IMR-90 (cell line): ENCODE measurements around the gene TAS2R40.

Experiments used
- BHLHE40 ChIP-seq: fragments of 150-350 bp; IDR thresholded peaks from 2 replicates; pipeline ENCODE4 v1.6.1; 2016; ENCODE audit warnings: mild to moderate bottlenecking, low read depth, low read length
- CHD1 ChIP-seq: IDR thresholded peaks from 2 replicates; pipeline ENCODE4 v1.6.1; 2012; ENCODE audit warnings: low read depth, low read length, improper control_type of control experiment
- CTCF ChIP-seq: conservative IDR thresholded peaks from 2 replicates; pipeline ENCODE4 v1.5.1; 2012; ENCODE audit warnings: mild to moderate bottlenecking, low read depth, low read length, improper control_type of control experiment
- FOS ChIP-seq: fragments of 150-350 bp; IDR thresholded peaks from 2 replicates; pipeline ENCODE4 v1.6.1; 2016; ENCODE audit warnings: low read depth, low read length
- MAZ ChIP-seq: IDR thresholded peaks from 2 replicates; pipeline ENCODE4 v1.6.1; 2012; ENCODE audit warnings: low read depth, mild to moderate bottlenecking, low read length, improper control_type of control experiment, moderate library complexity, borderline replicate concordance
- POLR2A ChIP-seq: IDR thresholded peaks from 2 replicates; pipeline ENCODE4 v1.6.1; 2012; ENCODE audit warnings: mild to moderate bottlenecking, low read depth, low read length
- RAD21 ChIP-seq: IDR thresholded peaks from 2 replicates; pipeline ENCODE4 v1.6.1; 2012; ENCODE audit warnings: low read length, improper control_type of control experiment
- RFX5 ChIP-seq: IDR thresholded peaks from 2 replicates; pipeline ENCODE4 v1.8.0; 2012; ENCODE audit warnings: low read depth, mild to moderate bottlenecking, low read length, moderate library complexity
- SMC3 ChIP-seq: fragments of 150-350 bp; IDR thresholded peaks from 2 replicates; pipeline ENCODE4 v1.6.1; 2016; ENCODE audit warnings: low read depth, mild to moderate bottlenecking, antibody characterized with exemption, low read length, moderate library complexity
- TF ChIP-seq, protein P1 (sequence below): fragments of 150-350 bp; IDR thresholded peaks from 2 replicates; pipeline ENCODE4 v1.6.1; 2017; ENCODE audit warnings: mild to moderate bottlenecking, antibody characterized with exemption, low read length, low read depth
- TF ChIP-seq, protein P2 (sequence below): fragments of 150-350 bp; IDR thresholded peaks from 2 replicates; pipeline ENCODE4 v1.6.1; 2016; ENCODE audit warnings: low read depth, mild to moderate bottlenecking, low read length, moderate library complexity, borderline replicate concordance

DNA sequence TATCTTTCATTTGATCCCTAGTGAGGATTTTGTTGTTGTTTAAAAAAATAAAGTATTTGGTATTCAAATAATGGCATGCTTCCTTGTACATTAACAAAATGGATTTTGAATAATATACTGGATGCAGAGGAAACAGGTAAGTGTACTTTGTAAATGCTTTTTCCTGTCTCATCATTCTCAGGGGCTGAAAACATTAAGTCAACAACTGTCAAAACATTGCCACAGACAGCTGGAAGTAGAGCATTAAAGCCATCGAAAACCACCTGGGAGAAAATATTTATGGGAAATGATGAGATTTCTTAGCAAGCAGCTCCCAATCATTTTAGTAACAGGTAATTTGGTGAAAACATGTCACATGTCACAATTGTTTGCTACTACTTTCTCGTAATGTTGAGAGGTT lies 28.0 kb upstream of the TAS2R40 start:
- no peak for TF ChIP-seq SMC3
- TF ChIP-seq CTCF, result no peak
- TF ChIP-seq POLR2A, result no peak
- no peak for TF ChIP-seq CHD1
- TF ChIP-seq FOS, result no peak
- TF ChIP-seq RAD21, result no peak
- no peak for TF ChIP-seq BHLHE40
- TF ChIP-seq, protein P1, sequence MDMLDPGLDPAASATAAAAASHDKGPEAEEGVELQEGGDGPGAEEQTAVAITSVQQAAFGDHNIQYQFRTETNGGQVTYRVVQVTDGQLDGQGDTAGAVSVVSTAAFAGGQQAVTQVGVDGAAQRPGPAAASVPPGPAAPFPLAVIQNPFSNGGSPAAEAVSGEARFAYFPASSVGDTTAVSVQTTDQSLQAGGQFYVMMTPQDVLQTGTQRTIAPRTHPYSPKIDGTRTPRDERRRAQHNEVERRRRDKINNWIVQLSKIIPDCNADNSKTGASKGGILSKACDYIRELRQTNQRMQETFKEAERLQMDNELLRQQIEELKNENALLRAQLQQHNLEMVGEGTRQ, result no peak
- TF ChIP-seq RFX5, result no peak
- TF ChIP-seq MAZ, result no peak
- TF ChIP-seq, protein P2, sequence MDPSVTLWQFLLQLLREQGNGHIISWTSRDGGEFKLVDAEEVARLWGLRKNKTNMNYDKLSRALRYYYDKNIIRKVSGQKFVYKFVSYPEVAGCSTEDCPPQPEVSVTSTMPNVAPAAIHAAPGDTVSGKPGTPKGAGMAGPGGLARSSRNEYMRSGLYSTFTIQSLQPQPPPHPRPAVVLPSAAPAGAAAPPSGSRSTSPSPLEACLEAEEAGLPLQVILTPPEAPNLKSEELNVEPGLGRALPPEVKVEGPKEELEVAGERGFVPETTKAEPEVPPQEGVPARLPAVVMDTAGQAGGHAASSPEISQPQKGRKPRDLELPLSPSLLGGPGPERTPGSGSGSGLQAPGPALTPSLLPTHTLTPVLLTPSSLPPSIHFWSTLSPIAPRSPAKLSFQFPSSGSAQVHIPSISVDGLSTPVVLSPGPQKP, result no peak
